ENCODE results near the gene TNF. TPM values are rescaled to one million over a fixed set of nuclear protein-coding genes. Genes with fewer than 3 reads are reported as not detected.

The TNF gene
- total and polyA plus RNA-seq, 2 donors (not counting 1 experiment from before 2014, with no cell fraction given): not detected

DNA sequence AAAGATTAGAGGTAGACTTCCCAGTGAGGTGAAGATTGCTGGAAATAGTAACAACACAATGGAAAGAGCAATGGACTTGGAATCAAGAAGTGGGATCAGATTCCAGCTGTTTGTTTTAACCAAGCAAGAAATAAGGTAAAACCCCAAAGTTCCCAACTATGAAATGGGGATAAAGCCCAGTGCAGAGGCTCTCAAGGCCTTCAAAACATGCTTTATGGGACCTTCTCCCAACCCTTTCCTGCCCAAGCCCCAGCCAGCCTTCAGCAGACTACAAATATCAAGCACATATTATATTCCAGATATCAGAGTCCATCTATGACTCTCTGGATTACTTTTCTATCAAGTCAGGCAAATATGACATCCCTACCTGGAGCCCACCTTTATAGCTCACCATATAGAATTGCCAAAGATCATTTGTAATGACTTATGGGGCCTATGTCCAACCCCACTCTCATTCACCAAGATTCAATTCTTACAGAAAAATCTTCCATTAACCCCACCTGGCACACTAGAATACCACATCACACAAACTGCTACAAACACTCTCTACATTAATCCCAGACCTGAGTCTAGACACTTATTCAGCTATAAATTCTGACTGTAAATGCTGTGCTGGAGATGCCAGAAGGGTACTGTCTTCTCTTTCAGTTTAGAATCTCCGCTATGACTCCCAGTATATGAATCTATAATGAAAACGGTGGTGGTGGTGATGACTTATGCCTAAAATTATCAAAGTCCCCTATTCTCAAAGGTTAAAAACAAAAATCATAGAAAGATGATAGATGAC is 39.6 kb upstream of the TNF start:
- Histone ChIP-seq H4K20me1 (ENCODE audit: control insufficient read depth, extremely low read depth, insufficient read depth, low read length) (peaks cover 1% of the 10 kb centered on the region), H3K4me3 (replicated peaks in 1 of 4; ENCODE audit: control extremely low read depth in 1 of 4, insufficient read depth in 1 of 4, low read depth in 3 of 4, low read length in 4 of 4) (no peak overlapping the region), H3K36me3 (ENCODE audit: control insufficient read depth, insufficient read depth, low read length) (peaks cover 42% of the 10 kb centered on the region), H2AFZ (ENCODE audit: low read length) (no peak overlapping the region), H3K4me1 (ENCODE audit: control insufficient read depth, extremely low read depth, insufficient read depth, low read length) (peaks cover 7% of the 10 kb centered on the region), H3K9me3 (ENCODE audit: control insufficient read depth, insufficient read depth, low read depth, low read length) (no peaks in the 10 kb centered on the region), H3K4me2 (ENCODE audit: extremely low read depth, insufficient read depth, low read length) (no peak overlapping the region), H3K79me2 (ENCODE audit: control insufficient read depth, insufficient read depth, low read length) (peaks cover 58% of the 10 kb centered on the region), H3K27ac (ENCODE audit: insufficient read depth, low read length) (no peak overlapping the region), H3K27me3 (ENCODE audit: control insufficient read depth, insufficient read depth, low read length) (no peaks in the 10 kb centered on the region), H3K9ac (ENCODE audit: insufficient read depth, low read length) (no peak overlapping the region)
- DNase-seq (ENCODE audit: low read depth in 2 of 2): no peak
- TF ChIP-seq, protein P1, sequence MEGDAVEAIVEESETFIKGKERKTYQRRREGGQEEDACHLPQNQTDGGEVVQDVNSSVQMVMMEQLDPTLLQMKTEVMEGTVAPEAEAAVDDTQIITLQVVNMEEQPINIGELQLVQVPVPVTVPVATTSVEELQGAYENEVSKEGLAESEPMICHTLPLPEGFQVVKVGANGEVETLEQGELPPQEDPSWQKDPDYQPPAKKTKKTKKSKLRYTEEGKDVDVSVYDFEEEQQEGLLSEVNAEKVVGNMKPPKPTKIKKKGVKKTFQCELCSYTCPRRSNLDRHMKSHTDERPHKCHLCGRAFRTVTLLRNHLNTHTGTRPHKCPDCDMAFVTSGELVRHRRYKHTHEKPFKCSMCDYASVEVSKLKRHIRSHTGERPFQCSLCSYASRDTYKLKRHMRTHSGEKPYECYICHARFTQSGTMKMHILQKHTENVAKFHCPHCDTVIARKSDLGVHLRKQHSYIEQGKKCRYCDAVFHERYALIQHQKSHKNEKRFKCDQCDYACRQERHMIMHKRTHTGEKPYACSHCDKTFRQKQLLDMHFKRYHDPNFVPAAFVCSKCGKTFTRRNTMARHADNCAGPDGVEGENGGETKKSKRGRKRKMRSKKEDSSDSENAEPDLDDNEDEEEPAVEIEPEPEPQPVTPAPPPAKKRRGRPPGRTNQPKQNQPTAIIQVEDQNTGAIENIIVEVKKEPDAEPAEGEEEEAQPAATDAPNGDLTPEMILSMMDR (conservative IDR thresholded peaks at IDR 0.05 in 1 of 2, IDR thresholded peaks at IDR 0.05 in 1 of 2; ENCODE audit: low read depth in 1 of 2, low read length in 2 of 2): no peak
- no peak for TF ChIP-seq EZH2 (IDR thresholded peaks at IDR 0.05; ENCODE audit: low read length, missing control alignments)

GRCh38 chr6:31538805-31539400 is 36.5 kb upstream of the TNF start:
- TF ChIP-seq, protein P1 (conservative IDR thresholded peaks at IDR 0.05 in 1 of 2, IDR thresholded peaks at IDR 0.05 in 1 of 2; ENCODE audit: low read depth in 1 of 2, low read length in 2 of 2): no peak
- no peak for TF ChIP-seq EZH2 (IDR thresholded peaks at IDR 0.05; ENCODE audit: low read length, missing control alignments)
- no peak for DNase-seq (ENCODE audit: low read depth in 2 of 2)
- Histone ChIP-seq H3K9me3 (ENCODE audit: control insufficient read depth, insufficient read depth, low read depth, low read length) (no peaks in the 10 kb centered on the region), H4K20me1 (ENCODE audit: control insufficient read depth, extremely low read depth, insufficient read depth, low read length) (peaks cover 1% of the 10 kb centered on the region), H3K27ac (ENCODE audit: insufficient read depth, low read length) (no peak overlapping the region), H3K9ac (ENCODE audit: insufficient read depth, low read length) (peak overlapping the region; percentile 1), H3K27me3 (ENCODE audit: control insufficient read depth, insufficient read depth, low read length) (no peaks in the 10 kb centered on the region), H3K4me1 (ENCODE audit: control insufficient read depth, extremely low read depth, insufficient read depth, low read length) (peaks cover 7% of the 10 kb centered on the region), H2AFZ (ENCODE audit: low read length) (no peak overlapping the region), H3K4me2 (ENCODE audit: extremely low read depth, insufficient read depth, low read length) (peak overlapping the region; percentile 76), H3K36me3 (ENCODE audit: control insufficient read depth, insufficient read depth, low read length) (peaks cover 27% of the 10 kb centered on the region), H3K79me2 (ENCODE audit: control insufficient read depth, insufficient read depth, low read length) (peaks cover 67% of the 10 kb centered on the region), H3K4me3 (replicated peaks in 1 of 4; ENCODE audit: control extremely low read depth in 1 of 4, insufficient read depth in 1 of 4, low read depth in 3 of 4, low read length in 4 of 4) (peak overlapping the region; percentile 74 to 96 (median 88))

GRCh38 chr6:31540640-31541039 is 34.7 kb upstream of the TNF start:
- H3K4me1 ChIP-seq (ENCODE audit: control insufficient read depth, extremely low read depth, insufficient read depth, low read length): peaks cover 7% of the 10 kb centered on the region
- peak overlapping the region; percentile 82 for H3K9ac ChIP-seq (ENCODE audit: insufficient read depth, low read length)
- no peak overlapping the region for H2AFZ ChIP-seq (ENCODE audit: low read length)
- peak overlapping the region; percentile 96 for H3K27ac ChIP-seq (ENCODE audit: insufficient read depth, low read length)
- peaks cover 60% of the 10 kb centered on the region for H3K79me2 ChIP-seq (ENCODE audit: control insufficient read depth, insufficient read depth, low read length)
- H3K4me2 ChIP-seq (ENCODE audit: extremely low read depth, insufficient read depth, low read length): peak overlapping the region; percentile 97
- no peaks in the 10 kb centered on the region for H3K27me3 ChIP-seq (ENCODE audit: control insufficient read depth, insufficient read depth, low read length)
- no peaks in the 10 kb centered on the region for H3K9me3 ChIP-seq (ENCODE audit: control insufficient read depth, insufficient read depth, low read depth, low read length)
- H3K36me3 ChIP-seq (ENCODE audit: control insufficient read depth, insufficient read depth, low read length): peaks cover 17% of the 10 kb centered on the region
- H3K4me3 ChIP-seq (replicated peaks in 1 of 4; ENCODE audit: control extremely low read depth in 1 of 4, insufficient read depth in 1 of 4, low read depth in 3 of 4, low read length in 4 of 4): peak overlapping the region; percentile 74 to 96 (median 88)
- no peak for TF ChIP-seq EZH2 (IDR thresholded peaks at IDR 0.05; ENCODE audit: low read length, missing control alignments)
- TF ChIP-seq, protein P1 (conservative IDR thresholded peaks at IDR 0.05 in 1 of 2, IDR thresholded peaks at IDR 0.05 in 1 of 2; ENCODE audit: low read depth in 1 of 2, low read length in 2 of 2): no peak
- no peak for DNase-seq (ENCODE audit: low read depth in 2 of 2)
- H4K20me1 ChIP-seq (ENCODE audit: control insufficient read depth, extremely low read depth, insufficient read depth, low read length): peaks cover 1% of the 10 kb centered on the region

Data from fibroblast of lung (primary cell).